ENCODE results near the gene CARS2. TPM values are rescaled to one million over a fixed set of nuclear protein-coding genes. Genes with fewer than 3 reads are reported as not detected.

CARS2 gene, protein sequence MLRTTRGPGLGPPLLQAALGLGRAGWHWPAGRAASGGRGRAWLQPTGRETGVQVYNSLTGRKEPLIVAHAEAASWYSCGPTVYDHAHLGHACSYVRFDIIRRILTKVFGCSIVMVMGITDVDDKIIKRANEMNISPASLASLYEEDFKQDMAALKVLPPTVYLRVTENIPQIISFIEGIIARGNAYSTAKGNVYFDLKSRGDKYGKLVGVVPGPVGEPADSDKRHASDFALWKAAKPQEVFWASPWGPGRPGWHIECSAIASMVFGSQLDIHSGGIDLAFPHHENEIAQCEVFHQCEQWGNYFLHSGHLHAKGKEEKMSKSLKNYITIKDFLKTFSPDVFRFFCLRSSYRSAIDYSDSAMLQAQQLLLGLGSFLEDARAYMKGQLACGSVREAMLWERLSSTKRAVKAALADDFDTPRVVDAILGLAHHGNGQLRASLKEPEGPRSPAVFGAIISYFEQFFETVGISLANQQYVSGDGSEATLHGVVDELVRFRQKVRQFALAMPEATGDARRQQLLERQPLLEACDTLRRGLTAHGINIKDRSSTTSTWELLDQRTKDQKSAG
- polyA plus RNA-seq (2013), result 31.3 and 31.8 TPM in 2 replicates

- H4K8ac ChIP-seq (ENCODE audit: low read depth, low read length), result peak within 1 kb of the TSS; percentile 91
- peaks cover 0 to 10% of the 10 kb centered on the region in 2 experiments for H3K36me3 ChIP-seq (ENCODE audit: control insufficient read depth in 1 of 2, insufficient read depth in 2 of 2, low read length in 2 of 2)
- peak; percentile 99 for DNase-seq
- H3K14ac ChIP-seq (ENCODE audit: low read length), result peak within 1 kb of the TSS; percentile 80
- peak within 1 kb of the TSS; percentile 92 for H4K12ac ChIP-seq (ENCODE audit: low read depth, low read length)
- H3K23ac ChIP-seq (ENCODE audit: low read length), result peak within 1 kb of the TSS; percentile 100
- H3K9ac ChIP-seq (ENCODE audit: low read length), result peak within 1 kb of the TSS; percentile 91
- peak within 1 kb of the TSS; percentile 95 for H2AFZ ChIP-seq (ENCODE audit: insufficient read depth, low read length, poor library complexity)
- H3K27me3 ChIP-seq (ENCODE audit: insufficient read depth, low read length), result no peaks in the 10 kb centered on the region
- H2AK5ac ChIP-seq (ENCODE audit: low read length), result peak within 1 kb of the TSS; percentile 31
- H3K79me1 ChIP-seq (ENCODE audit: low read length), result peaks cover 3% of the 10 kb centered on the region
- peak within 1 kb of the TSS; percentile 94 for H3K4me2 ChIP-seq (ENCODE audit: low read length)
- H3K4ac ChIP-seq (ENCODE audit: low read depth, low read length), result peak within 1 kb of the TSS; percentile 84
- H3K4me1 ChIP-seq (ENCODE audit: control insufficient read depth in 1 of 2, insufficient read depth in 2 of 2, low read length in 2 of 2), result peaks cover 3 to 11% of the 10 kb centered on the region in 2 experiments
- H2BK12ac ChIP-seq (ENCODE audit: low read length), result no peak within 1 kb of the TSS
- peak within 1 kb of the TSS; percentile 87 for H3K4me3 ChIP-seq (ENCODE audit: low read depth, low read length)
- peak within 1 kb of the TSS; percentile 96 for H3K18ac ChIP-seq (ENCODE audit: low read length)
- H4K91ac ChIP-seq (ENCODE audit: low read depth, low read length), result peak within 1 kb of the TSS; percentile 90
- H2BK120ac ChIP-seq (ENCODE audit: insufficient read depth, low read length, poor library complexity), result peak within 1 kb of the TSS; percentile 68
- no CpG with 5 or more reads among the region's 80 CpGs for WGBS (ENCODE audit: extremely low coverage, insufficient coverage, insufficient read length)
- peaks cover 3% of the 10 kb centered on the region for H3K79me2 ChIP-seq (ENCODE audit: control insufficient read depth, insufficient read depth, low read length, poor library complexity)
- peak within 1 kb of the TSS; percentile 54 for H3K27ac ChIP-seq (ENCODE audit: low read depth, low read length)
- H3K9me3 ChIP-seq (ENCODE audit: insufficient read depth, low read depth, low read length), result peaks cover 7% of the 10 kb centered on the region
- H2BK5ac ChIP-seq (ENCODE audit: low read depth, low read length, poor library complexity), result peak within 1 kb of the TSS; percentile 71
Observed at GRCh38 chr13:110705826-110706569, at the start of gene CARS2. TSS of gene CARS2 (minus strand) at chr13:110706116. CDS start at chr13:110706093, 23 bp downstream.

GRCh38 chr13:110748271-110748670 lies 42.4 kb upstream of the CARS2 start:
- no CpG with 5 or more reads among the region's 4 CpGs for WGBS (ENCODE audit: extremely low coverage, insufficient coverage, insufficient read length)
- Histone ChIP-seq H4K8ac (ENCODE audit: low read depth, low read length) (no peak overlapping the region), H3K79me2 (ENCODE audit: control insufficient read depth, insufficient read depth, low read length, poor library complexity) (no peaks in the 10 kb centered on the region), H3K79me1 (ENCODE audit: low read length) (no peaks in the 10 kb centered on the region), H3K9ac (ENCODE audit: low read length) (no peak overlapping the region), H3K18ac (ENCODE audit: low read length) (no peak overlapping the region), H3K4me1 (ENCODE audit: control insufficient read depth in 1 of 2, insufficient read depth in 2 of 2, low read length in 2 of 2) (no peaks in the 10 kb centered on the region), H2BK120ac (ENCODE audit: insufficient read depth, low read length, poor library complexity) (no peak overlapping the region), H2AK5ac (ENCODE audit: low read length) (no peak overlapping the region), H3K27me3 (ENCODE audit: insufficient read depth, low read length) (no peaks in the 10 kb centered on the region), H3K23ac (ENCODE audit: low read length) (no peak overlapping the region), H2AFZ (ENCODE audit: insufficient read depth, low read length, poor library complexity) (no peak overlapping the region), H3K14ac (ENCODE audit: low read length) (no peak overlapping the region), H3K36me3 (ENCODE audit: control insufficient read depth in 1 of 2, insufficient read depth in 2 of 2, low read length in 2 of 2) (peaks cover 0 to 3% of the 10 kb centered on the region in 2 experiments), H3K27ac (ENCODE audit: low read depth, low read length) (no peak overlapping the region), H3K4me3 (ENCODE audit: low read depth, low read length) (no peak overlapping the region), H3K9me3 (ENCODE audit: insufficient read depth, low read depth, low read length) (peaks cover 6% of the 10 kb centered on the region), H2BK12ac (ENCODE audit: low read length) (no peak overlapping the region), H4K91ac (ENCODE audit: low read depth, low read length) (no peak overlapping the region), H3K4me2 (ENCODE audit: low read length) (no peak overlapping the region), H4K12ac (ENCODE audit: low read depth, low read length) (no peak overlapping the region), H2BK5ac (ENCODE audit: low read depth, low read length, poor library complexity) (no peak overlapping the region), H3K4ac (ENCODE audit: low read depth, low read length) (no peak overlapping the region)
- no peak for DNase-seq

DNA sequence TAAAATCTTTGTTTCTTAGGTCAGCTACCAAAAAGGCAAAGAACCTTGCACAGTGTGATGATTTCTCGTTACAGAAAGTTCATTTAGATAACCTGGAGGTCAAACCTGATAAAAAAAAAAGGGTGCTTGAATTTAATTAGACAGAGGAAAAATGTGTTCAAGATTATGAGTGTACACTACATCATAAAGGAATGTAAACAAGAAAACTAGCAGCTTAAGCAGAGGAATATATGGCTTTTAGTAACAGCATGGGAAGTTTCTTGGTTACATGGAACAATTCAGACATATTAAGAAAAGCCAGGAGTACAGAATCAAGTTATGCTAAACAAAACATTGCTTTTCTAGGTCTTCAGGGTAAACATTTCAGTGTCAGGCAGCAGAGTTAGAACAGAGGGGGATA lies 40.5 kb upstream of the CARS2 start:
- no CpG with 5 or more reads among the region's 1 CpG for WGBS (ENCODE audit: extremely low coverage, insufficient coverage, insufficient read length)
- H3K36me3 ChIP-seq (ENCODE audit: control insufficient read depth in 1 of 2, insufficient read depth in 2 of 2, low read length in 2 of 2), result peaks cover 0 to 2% of the 10 kb centered on the region in 2 experiments

DNA sequence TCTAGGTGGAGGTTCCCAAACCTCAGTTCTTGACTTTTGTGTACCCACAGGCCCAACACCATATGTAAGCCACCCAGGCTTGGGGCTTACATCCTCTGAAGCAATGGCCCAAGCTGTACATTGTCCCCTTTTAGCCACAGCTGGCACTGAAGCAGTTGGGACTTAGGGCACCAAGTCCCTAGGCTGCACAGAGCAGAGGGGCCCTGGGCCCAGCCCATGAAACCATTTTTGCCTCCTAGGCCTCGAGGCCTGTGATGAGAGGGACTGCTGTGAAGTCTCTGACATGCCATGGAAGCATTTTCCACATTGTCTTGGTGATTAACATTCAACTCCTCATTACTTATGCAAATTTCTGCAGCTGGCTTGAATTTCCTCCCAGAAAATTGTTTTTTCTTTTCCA lies 37.8 kb upstream of the CARS2 start:
- no peak overlapping the region for H4K12ac ChIP-seq (ENCODE audit: low read depth, low read length)
- H3K9ac ChIP-seq (ENCODE audit: low read length), result no peak overlapping the region
- H3K14ac ChIP-seq (ENCODE audit: low read length), result no peak overlapping the region
- H2BK12ac ChIP-seq (ENCODE audit: low read length), result no peak overlapping the region
- H4K91ac ChIP-seq (ENCODE audit: low read depth, low read length), result no peak overlapping the region
- H3K4me3 ChIP-seq (ENCODE audit: low read depth, low read length), result no peak overlapping the region
- H3K4me2 ChIP-seq (ENCODE audit: low read length), result no peak overlapping the region
- no peak for DNase-seq
- no peak overlapping the region for H4K8ac ChIP-seq (ENCODE audit: low read depth, low read length)
- no peak overlapping the region for H2BK120ac ChIP-seq (ENCODE audit: insufficient read depth, low read length, poor library complexity)
- no peak overlapping the region for H3K18ac ChIP-seq (ENCODE audit: low read length)
- no peak overlapping the region for H2AFZ ChIP-seq (ENCODE audit: insufficient read depth, low read length, poor library complexity)
- no peak overlapping the region for H2BK5ac ChIP-seq (ENCODE audit: low read depth, low read length, poor library complexity)
- no peak overlapping the region for H2AK5ac ChIP-seq (ENCODE audit: low read length)
- no peak overlapping the region for H3K23ac ChIP-seq (ENCODE audit: low read length)
- no peaks in the 10 kb centered on the region for H3K27me3 ChIP-seq (ENCODE audit: insufficient read depth, low read length)
- no peaks in the 10 kb centered on the region for H3K79me2 ChIP-seq (ENCODE audit: control insufficient read depth, insufficient read depth, low read length, poor library complexity)
- H3K4ac ChIP-seq (ENCODE audit: low read depth, low read length), result no peak overlapping the region
- H3K4me1 ChIP-seq (ENCODE audit: control insufficient read depth in 1 of 2, insufficient read depth in 2 of 2, low read length in 2 of 2), result no peaks in the 10 kb centered on the region
- H3K36me3 ChIP-seq (ENCODE audit: control insufficient read depth in 1 of 2, insufficient read depth in 2 of 2, low read length in 2 of 2), result no peaks in the 10 kb centered on the region
- H3K79me1 ChIP-seq (ENCODE audit: low read length), result no peaks in the 10 kb centered on the region
- no CpG with 5 or more reads among the region's 1 CpG for WGBS (ENCODE audit: extremely low coverage, insufficient coverage, insufficient read length)
- no peak overlapping the region for H3K27ac ChIP-seq (ENCODE audit: low read depth, low read length)
- H3K9me3 ChIP-seq (ENCODE audit: insufficient read depth, low read depth, low read length), result peaks cover 9% of the 10 kb centered on the region

More for the DNA sequence above, 40.5 kb upstream of the CARS2 start:
- Histone ChIP-seq H2BK5ac (ENCODE audit: low read depth, low read length, poor library complexity) (no peak overlapping the region), H3K27me3 (ENCODE audit: insufficient read depth, low read length) (no peaks in the 10 kb centered on the region), H3K14ac (ENCODE audit: low read length) (no peak overlapping the region), H3K18ac (ENCODE audit: low read length) (no peak overlapping the region), H3K23ac (ENCODE audit: low read length) (no peak overlapping the region), H3K27ac (ENCODE audit: low read depth, low read length) (no peak overlapping the region), H2AK5ac (ENCODE audit: low read length) (no peak overlapping the region), H3K79me1 (ENCODE audit: low read length) (no peaks in the 10 kb centered on the region), H3K4me1 (ENCODE audit: control insufficient read depth in 1 of 2, insufficient read depth in 2 of 2, low read length in 2 of 2) (no peaks in the 10 kb centered on the region), H3K9ac (ENCODE audit: low read length) (no peak overlapping the region), H3K4ac (ENCODE audit: low read depth, low read length) (no peak overlapping the region), H3K4me3 (ENCODE audit: low read depth, low read length) (no peak overlapping the region), H2BK12ac (ENCODE audit: low read length) (no peak overlapping the region), H4K8ac (ENCODE audit: low read depth, low read length) (no peak overlapping the region), H3K79me2 (ENCODE audit: control insufficient read depth, insufficient read depth, low read length, poor library complexity) (no peaks in the 10 kb centered on the region), H2AFZ (ENCODE audit: insufficient read depth, low read length, poor library complexity) (no peak overlapping the region), H4K91ac (ENCODE audit: low read depth, low read length) (no peak overlapping the region), H3K9me3 (ENCODE audit: insufficient read depth, low read depth, low read length) (peaks cover 8% of the 10 kb centered on the region), H4K12ac (ENCODE audit: low read depth, low read length) (no peak overlapping the region), H2BK120ac (ENCODE audit: insufficient read depth, low read length, poor library complexity) (no peak overlapping the region), H3K4me2 (ENCODE audit: low read length) (no peak overlapping the region)
- no peak for DNase-seq

All from trophoblast cell (in vitro differentiated cells and primary cell).